Activated CD4-positive, CD25-positive, alpha-beta regulatory T cell treated with anti-CD3 and anti-CD28 coated beads, Interleukin-2, amount 50 U/mL, for 24 hours (primary cell): ENCODE data around the gene ATP6V0E1.

ENCODE experiments used
- ATAC-seq, 2 donors: fragments of 150-1000 bp; cut with Tn5 transposase; one replicate each; pipeline ENCODE4 v1.10.0; 2021; ENCODE audit warnings: mild to moderate bottlenecking in 1 of 2, moderate library complexity in 1 of 2

ATP6V0E1 gene

DNA sequence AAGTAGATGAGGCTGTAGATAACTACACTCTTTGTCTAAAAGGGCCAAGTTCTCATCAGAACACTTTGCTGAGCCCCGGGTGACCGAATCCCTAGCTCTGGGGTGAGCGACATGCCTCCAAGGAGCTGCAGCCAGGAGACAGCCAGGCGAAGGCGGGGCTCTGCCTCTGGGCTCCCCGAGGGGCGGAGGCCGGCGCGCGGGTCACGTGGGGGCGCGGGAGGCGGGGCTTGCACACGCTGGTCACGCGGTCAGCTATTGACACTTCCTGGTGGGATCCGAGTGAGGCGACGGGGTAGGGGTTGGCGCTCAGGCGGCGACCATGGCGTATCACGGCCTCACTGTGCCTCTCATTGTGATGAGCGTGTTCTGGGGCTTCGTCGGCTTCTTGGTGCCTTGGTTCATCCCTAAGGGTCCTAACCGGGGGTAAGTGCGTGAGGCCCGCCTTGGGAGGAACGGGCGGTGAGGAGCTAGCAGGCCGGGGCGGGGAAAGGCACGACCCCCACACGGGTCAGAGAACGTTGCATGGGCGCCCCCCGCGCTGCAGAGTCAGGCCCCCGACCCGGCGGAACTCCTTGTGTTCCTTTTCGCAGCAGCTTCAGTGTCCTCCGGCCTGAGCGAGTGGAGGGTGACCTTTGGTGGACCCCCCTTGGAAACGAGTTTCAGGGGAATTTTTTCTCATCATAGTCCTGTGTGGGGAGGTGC lies at the start of gene ATP6V0E1:
Gene ATP6V0E1, plus strand, starts transcription at position 230 of the 702 bp plus-strand sequence. Its CDS starts 90 bp downstream, at position 320.
- ATAC-seq: peak; percentile 88 to 93

DNA sequence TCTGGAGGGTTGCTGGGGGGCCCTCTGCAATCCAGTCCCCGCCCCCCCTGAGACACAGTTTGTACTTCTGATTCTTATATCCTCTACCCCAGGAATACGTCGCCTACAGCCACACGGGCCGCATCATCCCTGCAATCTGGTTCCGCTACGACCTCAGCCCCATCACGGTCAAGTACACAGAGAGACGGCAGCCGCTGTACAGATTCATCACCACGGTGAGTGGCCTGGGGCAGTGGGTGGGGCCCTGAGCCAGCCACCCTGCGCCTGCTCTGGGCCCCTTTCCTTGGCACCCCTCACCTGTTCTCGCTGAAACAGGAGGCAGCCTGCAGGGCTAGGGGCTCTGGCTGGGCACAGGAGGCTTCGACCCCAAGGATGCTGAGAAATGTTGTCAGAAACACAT lies 48.5 kb upstream of the ATP6V0E1 start:
- ATAC-seq: no peak

DNA sequence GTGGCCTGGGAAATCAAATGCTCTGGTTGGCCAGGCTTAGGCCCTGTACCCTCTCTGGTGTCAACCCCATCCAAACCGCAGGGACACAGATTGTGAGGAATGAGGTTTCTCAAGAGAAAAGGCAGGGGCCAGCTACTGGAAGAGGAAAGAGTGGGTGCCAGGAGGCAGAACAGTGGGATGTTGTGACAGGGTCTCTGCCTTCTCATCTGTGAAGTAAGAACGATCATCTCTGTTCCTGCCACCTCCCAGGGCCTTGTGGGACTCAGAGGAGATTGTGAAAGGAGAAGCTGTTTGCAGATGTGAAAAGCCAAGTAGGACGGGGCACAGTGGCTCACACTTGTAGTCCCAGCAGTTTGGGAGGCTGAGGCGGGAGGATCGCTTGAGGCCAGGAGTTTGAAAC lies 47.2 kb upstream of the ATP6V0E1 start:
- no peak for ATAC-seq

DNA sequence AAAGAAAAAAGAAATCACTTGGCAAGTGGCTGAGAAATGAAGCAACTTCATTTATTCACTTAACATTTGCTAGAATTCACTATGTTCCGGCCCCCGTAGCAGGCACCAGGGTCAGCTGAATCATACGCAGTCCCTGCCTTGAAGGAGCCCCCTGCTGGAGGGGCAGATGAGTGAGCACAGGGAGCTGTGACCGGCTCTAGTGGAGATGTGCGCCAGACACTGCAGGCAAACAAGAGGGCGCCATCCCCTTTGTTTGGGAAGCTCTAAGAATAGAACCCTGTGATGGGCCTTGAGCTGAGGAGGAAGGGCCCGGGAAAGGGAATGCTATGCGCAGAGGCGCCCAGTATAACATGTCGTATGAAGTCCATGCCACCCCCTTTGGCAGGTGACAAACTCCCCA lies 44.5 kb upstream of the ATP6V0E1 start:
- no peak for ATAC-seq

DNA sequence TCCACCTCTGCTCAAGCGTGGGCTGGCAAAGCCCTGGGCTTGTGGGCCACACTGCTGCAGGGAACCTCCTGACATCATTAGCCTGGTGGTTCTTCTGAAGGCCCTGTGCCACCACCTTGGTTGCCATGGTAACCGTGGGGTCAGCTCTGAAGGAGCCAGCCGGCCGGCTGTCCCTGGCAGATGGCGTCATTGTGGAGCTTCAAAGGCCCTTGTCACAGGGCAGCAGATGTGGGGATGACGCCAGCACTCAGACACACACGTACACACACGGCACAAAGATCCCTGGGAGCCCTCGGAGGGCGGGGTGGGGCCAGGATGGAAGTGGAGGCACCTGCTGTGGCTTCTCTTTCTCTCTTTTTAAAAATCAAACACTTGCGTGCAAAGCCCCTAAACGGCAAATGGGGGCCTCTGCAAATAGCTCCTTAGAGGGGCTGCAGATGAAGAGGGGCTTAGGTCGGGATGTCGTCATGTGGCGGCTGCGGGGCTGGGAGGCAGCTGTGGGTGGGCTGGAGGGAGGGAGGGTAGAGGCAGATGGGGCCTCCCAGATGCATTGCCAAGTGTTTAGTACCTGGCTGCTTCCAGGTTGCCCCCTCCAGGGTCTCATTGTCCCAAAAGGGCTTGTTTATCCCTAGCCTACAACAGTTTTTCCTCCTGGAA lies 43.8 kb upstream of the ATP6V0E1 start:
- ATAC-seq: no peak

DNA sequence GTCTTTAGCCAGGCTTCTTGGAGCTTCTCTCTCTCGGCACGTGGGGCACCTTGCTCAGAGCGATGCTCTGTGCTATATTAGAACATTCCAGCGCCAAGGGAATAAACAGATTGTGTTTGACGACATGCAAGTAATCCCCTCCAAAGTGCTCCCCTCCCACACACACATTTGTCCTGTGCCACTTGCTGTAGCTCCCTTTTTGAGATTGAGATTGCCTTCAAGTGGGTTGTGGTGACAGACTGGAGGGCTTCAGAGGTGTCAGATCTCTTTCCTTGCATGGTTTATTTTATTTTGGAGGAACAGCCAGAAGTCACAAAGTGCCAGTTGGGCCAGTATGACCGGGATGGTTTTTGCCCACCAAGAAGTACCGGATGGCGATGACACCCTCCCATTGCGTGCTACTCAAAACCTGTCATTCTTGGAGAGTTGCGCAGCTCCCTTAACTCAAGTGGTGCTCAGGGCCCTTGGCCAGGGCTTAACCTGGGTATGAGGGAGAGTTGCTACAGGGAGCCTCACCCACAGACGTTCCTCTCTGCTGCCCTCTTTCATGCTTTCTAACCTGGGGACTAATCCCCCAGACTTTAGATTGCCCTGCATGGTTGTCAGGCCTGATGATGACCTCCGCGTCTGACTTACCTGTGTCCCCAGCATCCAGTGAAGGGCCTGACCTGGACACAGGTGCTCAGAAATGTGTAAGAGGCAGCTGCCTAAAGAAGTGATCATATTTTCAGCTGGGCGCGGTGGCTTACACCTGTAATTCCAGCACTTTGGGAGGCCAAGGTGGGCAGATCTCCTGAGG lies 43.1 kb upstream of the ATP6V0E1 start:
- ATAC-seq: no peak

DNA sequence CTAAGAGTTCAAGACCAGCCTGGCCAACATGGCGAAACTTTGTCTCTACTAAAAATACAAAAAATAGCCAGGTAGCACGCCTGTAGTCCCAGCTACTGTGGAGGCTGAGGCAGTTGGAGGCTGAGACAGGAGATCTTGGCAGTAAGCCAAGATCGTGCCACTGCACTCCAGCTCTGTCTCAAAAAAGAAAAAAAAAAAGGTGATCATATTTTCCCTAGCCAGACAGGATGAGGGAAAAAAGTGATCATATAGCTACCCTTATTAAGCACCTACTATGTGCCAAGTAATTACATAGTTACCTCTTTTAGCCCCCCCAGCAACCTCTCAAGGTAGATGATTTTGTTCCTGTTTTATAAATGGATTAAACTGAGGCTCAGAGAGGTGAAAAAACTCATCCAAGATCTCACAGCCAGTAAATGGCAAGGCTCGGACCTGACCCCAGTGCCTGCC lies 42.5 kb upstream of the ATP6V0E1 start:
- ATAC-seq: no peak

DNA sequence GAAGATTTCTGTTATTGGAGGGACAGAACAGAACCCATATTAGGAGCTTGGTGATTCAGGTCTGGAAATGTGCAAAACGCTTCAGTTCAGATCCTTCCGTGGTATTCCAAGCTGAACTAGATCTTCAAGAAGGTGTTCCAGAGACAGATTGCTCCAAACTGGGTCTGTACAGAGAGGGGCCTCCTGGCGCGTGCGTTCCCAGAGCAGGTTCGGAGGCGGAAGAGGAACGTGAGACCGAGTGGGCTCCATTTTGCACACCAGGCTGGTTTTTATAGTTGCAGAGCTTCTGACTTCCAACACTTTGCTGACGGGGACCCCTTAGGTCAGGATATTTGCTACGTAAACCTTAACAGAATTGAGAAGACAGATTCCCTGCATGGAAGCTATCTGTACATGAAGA lies 41.0 kb upstream of the ATP6V0E1 start:
- no peak for ATAC-seq

DNA sequence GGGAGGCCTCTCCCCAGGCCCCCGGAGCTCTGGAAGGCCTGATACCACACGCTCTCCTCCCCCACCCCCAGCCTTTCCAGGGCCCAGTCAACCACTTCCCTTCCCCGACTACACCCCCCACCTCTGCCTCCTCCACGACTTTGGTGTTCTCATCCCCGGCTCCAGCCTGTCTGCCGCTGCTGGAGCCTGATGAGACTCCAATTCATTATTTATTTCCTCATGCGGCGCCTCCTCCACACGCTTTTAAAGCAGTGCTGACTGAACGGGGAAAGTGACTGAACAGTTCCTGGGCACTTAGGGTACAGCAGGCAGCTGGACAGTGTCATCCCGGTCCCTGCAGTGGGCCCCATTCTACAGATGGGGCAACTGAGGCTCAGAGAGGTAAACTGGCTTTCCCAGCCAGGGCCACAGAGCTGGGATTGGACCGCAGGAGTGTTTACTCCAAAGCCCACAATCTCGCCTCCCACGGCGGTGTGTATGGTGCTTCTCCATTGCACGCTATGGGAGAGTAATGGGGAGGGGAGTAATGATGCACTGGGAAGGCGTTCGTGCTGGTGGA lies 40.2 kb upstream of the ATP6V0E1 start:
- ATAC-seq: no peak

DNA sequence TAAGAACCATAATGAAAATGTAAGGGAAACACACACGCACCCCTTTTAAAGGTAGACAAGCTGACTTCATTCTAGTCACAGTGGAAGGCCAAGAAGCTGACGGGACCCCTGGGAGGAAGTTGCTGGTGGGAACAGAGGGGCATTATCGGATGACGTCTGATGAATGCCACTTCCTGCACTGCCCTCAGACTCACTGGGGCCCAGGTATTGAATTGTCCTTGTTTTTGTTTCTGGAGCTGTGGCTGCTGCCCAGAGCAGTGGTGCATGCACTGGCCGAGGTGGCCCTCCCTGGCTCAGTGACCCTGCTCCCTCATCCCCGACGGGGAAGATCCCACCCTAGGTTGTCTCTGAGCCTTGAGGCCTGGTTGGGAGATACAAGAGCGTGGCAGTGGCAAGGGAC lies 39.7 kb upstream of the ATP6V0E1 start:
- ATAC-seq: no peak

DNA sequence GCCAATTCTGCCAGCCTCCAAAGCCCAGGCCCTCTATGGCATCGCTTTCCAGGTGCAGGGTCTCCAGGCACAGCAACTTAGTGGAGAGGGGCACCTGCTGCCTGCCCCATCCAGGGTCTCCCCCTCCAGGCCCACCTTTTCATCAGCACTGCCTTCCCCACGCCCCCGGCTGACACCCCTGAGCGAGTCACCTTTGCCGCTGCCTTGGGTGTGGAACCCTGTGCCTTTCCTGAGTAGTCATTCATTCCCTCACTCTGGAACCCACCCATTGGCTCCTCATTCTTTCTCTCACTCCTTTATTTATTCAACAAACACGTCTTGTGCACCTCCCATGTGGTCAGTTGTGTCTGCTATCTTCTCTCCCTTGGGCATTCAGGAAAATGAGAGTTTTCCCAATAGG lies 38.8 kb upstream of the ATP6V0E1 start:
- ATAC-seq: no peak

DNA sequence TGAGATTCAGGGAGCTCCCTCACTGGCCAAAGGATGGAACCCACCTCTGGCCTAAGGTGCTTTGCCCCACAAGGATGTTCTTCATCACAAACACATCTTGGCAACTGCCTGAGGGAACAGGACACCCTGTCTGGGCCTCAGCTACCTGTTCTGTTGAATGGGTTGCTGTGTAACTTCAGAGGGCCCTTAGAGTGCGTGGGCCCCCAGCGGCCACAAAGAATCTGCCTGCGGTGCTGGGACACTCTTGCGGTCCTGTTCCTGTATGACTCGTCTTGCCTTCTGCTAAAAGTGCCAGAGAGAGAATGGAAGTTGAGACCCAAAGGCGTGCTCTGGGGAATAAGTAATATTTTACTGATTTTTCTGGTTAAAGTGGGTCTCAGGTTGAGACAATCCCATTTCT lies 38.4 kb upstream of the ATP6V0E1 start:
- no peak for ATAC-seq

DNA sequence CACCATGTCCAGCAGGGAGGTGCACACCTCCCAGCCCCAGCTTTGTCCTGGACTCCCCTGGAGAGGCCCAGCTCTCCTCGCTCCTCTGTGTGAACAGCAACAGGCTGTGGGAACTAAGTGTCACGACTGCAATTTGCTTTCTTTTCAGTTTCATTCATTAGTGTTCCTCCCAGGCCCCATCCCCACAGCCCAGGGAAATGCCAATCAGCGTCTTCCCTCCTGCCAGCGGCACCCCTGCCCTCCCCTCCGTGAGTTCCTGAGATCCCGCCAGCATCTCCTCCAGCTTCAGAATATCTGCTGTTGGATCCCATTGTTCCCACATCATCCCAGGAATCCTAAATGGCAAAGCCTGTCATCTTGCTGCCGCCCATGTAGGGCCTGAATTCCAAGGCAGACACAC lies 37.4 kb upstream of the ATP6V0E1 start:
- ATAC-seq: no peak

DNA sequence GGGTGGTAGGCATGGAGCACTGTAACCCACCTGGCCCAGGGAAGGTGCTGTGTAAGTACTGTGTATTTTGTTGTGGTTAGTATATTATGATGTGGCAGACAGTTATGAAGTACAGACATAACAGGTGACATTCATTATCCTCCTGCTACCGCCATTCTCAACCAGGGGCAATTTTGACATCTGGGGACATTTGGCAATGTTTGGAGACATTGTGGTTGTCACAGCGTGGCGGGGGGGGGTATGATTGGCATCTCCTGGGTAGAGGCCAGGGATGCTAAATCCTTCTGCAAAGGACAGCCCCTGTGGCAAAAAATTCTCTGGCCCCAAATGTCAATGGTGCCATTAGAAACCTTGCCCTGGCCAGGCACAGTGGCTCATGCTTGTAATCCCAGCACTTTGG lies 34.1 kb upstream of the ATP6V0E1 start:
- ATAC-seq: no peak

DNA sequence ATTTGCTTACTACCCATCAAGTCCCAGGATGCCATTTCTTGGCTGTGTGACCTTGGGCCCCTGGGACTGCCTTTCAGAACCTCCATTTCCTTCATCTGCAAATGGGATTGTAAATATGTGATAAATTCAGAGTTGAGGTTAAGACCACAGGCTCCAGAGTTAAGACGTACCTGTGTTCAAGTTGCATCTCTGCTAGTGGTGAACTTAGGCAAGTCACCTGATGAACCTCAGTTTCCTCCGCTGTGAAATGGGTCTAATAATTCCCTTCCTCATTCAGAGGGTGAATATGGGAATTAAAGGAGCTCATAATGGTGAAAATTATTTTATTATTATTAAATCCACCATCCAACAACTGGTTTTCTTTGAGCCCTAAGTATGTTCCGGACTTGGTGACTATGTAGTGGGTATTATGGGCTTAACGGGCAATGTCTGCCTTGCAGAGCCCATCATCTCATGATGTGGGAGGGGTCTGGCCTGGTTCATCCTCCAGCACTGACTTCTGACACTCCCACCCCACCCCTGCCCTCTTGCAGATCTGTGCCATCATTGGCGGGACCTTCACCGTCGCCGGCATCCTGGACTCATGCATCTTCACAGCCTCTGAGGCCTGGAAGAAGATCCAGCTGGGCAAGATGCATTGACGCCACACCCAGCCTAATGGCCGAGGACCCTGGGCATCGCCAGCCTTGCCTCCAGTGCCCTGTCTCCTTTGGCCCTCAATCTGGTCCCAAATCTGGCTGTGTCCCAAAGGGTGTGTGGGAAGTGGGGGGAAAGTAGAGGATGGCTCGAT lies 33.2 kb upstream of the ATP6V0E1 start:
- ATAC-seq: no peak

DNA sequence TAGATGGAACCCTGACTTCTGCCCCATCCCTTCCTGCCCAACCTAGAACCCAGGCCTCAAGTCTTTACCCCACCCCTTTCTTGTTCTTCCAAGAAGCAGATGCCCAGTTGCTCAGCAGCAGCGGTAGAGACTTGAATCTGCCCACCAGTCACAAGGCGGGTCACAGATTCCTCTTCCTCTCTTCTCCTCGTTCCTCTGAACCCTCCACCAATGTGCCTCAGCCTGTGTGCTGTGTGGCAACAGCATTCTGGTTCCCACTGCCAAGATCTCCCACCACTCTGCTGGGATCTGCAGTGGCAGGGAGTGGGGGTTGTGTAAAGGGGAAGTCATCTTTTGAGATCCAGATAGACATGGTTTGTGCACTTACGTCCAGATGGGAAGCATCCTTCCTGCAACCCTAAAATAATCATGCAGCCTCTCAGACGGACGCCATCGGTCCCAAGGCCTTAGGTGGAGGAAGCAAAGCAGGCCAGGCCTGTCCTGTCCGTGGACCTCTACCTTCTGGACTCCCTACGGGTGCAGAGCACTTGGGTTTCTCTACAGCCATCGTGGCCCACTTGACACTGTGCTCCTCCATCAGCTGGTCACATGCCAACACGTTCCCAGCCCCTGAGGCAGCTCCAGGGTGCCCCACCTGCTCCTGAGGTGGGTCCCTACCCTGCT lies 32.1 kb upstream of the ATP6V0E1 start:
- no peak for ATAC-seq

DNA sequence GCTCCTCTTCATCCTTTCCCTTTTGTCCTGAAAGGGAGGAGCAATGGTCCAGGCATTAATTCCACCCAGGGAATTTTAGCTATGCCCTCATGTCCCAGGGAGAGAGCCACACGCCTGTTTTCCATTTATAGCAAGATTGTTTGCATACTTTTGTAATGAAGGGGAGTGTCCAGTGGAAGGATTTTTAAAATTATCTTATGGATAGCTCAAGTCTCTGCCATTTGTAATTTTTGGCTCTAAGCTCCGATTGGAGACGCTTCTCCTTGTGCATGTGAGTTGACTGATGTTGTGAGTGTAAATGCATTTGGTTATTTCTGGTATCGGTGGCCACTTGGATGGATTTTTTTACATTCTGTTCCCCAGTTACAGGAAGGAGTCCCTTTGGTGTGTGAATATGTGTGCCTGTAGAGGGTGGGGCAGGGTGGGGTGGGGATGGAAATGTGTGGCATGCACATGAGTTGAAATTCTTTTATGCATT lies 31.5 kb upstream of the ATP6V0E1 start:
- no peak for ATAC-seq

DNA sequence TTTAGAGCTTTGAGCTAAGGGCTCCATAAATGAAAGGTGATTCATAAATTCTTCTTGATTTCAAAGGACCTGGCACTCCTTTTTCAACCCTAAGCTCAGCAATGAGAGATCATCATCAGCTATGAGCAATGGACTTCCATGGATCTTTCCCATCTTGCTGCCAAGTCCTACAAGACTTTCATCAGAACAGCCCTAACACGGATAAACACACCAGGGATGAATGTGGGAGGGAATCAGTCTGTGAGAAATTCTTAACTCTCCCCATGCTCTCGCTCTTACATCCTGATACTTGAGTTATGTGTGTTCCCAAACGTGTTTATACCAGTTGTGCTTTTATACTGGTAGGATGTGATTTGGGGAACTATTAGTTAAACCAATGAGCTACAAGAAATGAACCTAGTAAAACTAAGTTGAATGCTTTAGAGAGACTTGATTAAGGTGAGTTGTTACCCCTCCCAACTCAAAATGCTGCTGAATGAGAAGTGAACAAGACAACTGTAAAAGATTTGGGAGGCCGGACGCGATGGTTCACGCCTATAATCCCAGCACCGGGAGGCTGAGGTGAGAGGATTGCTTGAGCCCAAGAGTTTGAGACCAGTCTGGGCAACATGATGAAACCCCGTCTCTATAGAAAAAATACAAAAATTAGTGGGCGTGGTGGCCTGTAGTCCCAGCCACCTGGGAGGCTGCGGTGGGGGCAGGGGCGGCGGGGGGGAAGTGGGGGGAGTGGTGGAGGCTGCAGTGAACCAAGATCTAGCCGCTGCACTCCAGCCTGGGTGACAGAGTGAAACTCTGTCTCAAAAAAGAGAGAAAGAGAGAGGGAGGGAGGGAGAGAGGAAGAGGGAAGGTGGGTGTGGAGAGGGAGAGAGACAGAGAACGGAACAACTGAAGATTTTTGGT lies 29.5 kb upstream of the ATP6V0E1 start:
- ATAC-seq: no peak

DNA sequence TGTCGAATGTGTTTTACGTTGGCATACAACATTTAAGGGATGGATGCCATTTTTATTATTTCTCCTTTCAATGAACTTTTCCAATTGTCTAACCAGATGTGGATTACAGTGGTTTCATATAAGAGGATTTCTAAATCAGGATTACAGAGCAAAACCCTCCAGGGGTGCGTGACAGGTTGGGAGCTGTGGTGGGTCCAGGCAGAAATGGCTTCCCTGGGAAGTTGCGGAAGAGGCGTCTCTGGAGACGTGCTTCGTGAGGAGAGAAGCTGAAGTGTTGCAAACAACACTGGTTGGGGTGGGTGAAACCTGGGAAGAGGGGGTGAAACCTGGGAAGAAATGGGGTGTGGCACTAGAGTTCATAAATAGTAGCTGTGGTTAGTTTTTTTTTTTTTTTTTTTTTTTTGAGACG lies 28.8 kb upstream of the ATP6V0E1 start:
- ATAC-seq: no peak

DNA sequence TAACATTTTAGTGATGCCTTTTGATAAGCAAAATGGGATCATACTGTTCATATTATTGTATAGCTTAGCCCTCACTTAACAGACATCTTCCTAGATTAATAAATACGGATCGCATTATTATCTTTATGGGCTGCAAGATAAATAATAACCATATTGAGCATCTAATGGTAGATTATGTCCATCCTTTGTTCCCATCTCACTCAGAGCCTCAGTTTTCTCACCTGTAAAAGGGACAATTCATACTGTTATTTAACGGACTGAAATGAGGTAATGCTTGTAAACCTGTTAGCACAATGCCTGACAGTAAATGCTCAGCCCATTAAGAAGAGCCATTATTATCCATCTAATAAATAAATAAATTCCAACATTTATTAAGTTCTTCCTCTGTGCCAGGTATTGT lies 27.3 kb upstream of the ATP6V0E1 start:
- no peak for ATAC-seq

DNA sequence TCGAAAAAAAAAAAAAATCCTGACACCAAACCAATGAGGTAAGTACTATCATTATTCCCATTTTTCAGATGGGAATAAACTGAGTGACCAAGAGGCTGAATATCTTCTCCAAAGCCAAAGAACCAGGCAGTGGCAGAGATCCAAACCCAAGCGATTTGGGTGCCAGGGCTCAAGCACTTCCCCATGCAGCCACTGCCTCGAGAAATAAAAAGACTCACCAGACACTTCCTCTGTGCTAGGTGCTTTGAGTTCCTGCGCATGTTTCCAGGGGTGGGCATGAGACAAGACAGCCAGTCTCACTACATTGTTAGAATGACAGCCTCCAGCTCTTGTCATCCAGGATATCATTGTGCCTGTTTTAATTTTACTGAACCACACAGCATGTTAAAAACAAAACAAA lies 26.6 kb upstream of the ATP6V0E1 start:
- ATAC-seq: no peak
